H9 (cell line): ENCODE measurements around the gene ACP3. TPM values are rescaled to one million over a fixed set of nuclear protein-coding genes. Genes with fewer than 3 reads are reported as not detected.

Experiments
- DNase-seq: peaks from one replicate; pipeline ENCODE4 v3.0.0-alpha.2; 2017
- H2AFZ ChIP-seq: one replicate; pipeline ENCODE4 v1.6.1; 2013; ENCODE audit warnings: mild to moderate bottlenecking, low read length, control low read depth, moderate library complexity
- H2AK5ac ChIP-seq: 2 replicates; pipeline ENCODE4 v1.6.1; 2013; ENCODE audit warnings: low read length, control low read depth, mixed read lengths; ENCODE audit not compliant: insufficient read length
- H2BK120ac ChIP-seq: one replicate; pipeline ENCODE4 v1.6.1; 2013; ENCODE audit warnings: low read depth, mild to moderate bottlenecking, low read length, control low read depth, inconsistent platforms; ENCODE audit not compliant: poor library complexity, severe bottlenecking
- H2BK12ac ChIP-seq: 2 replicates; pipeline ENCODE4 v1.6.1; 2013; ENCODE audit warnings: low read length, control low read depth, mixed read lengths, low read depth; ENCODE audit not compliant: insufficient read length
- H2BK15ac ChIP-seq: 2 replicates; pipeline ENCODE4 v1.6.1; 2013; ENCODE audit warnings: low read depth, low read length, control low read depth
- H2BK20ac ChIP-seq: one replicate; pipeline ENCODE4 v1.6.1; 2013; ENCODE audit warnings: low read depth, mild to moderate bottlenecking, low read length, control low read depth, inconsistent platforms; ENCODE audit not compliant: poor library complexity, severe bottlenecking
- H2BK5ac ChIP-seq: 2 replicates; pipeline ENCODE4 v1.6.1; 2013; ENCODE audit warnings: low read length, control low read depth, mixed read lengths; ENCODE audit not compliant: insufficient read length
- H3K14ac ChIP-seq: 2 replicates; pipeline ENCODE4 v1.6.1; 2013; ENCODE audit warnings: low read length, control low read depth; ENCODE audit not compliant: insufficient read depth
- H3K18ac ChIP-seq: 2 replicates; pipeline ENCODE4 v1.6.1; 2013; ENCODE audit warnings: low read depth, mild to moderate bottlenecking, mixed read lengths, low read length, control low read depth; ENCODE audit not compliant: insufficient read length
- H3K23ac ChIP-seq: 2 replicates; pipeline ENCODE4 v1.6.1; 2013; ENCODE audit warnings: low read length, control low read depth, mixed read lengths, low read depth; ENCODE audit not compliant: insufficient read length
- H3K23me2 ChIP-seq: 2 replicates; pipeline ENCODE4 v1.6.1; 2013; ENCODE audit warnings: low read depth, mild to moderate bottlenecking, mixed read lengths, low read length, control low read depth; ENCODE audit not compliant: insufficient read length, poor library complexity, severe bottlenecking
- H3K27ac ChIP-seq: 2 replicates; pipeline ENCODE4 v1.5.1; 2013; ENCODE audit warnings: low read length, control low read depth, mixed read lengths, low read depth; ENCODE audit not compliant: insufficient read length
- H3K27me3 ChIP-seq: 2 replicates; pipeline ENCODE4 v1.6.1; 2013; ENCODE audit warnings: low read length, control low read depth, inconsistent platforms; ENCODE audit not compliant: insufficient read depth
- H3K4ac ChIP-seq: 2 replicates; pipeline ENCODE4 v1.6.1; 2013; ENCODE audit warnings: low read depth, mild to moderate bottlenecking, control low read depth, inconsistent platforms, low read length, moderate library complexity
- H3K4me1 ChIP-seq: 2 replicates; pipeline ENCODE4 v1.6.1; 2013; ENCODE audit warnings: low read length, control low read depth, inconsistent platforms; ENCODE audit not compliant: insufficient read depth
- H3K4me2 ChIP-seq: 2 replicates; pipeline ENCODE4 v1.6.1; 2013; ENCODE audit warnings: low read length, control low read depth, mixed read lengths; ENCODE audit not compliant: insufficient read length, insufficient read depth
- H3K56ac ChIP-seq: 2 replicates; pipeline ENCODE4 v1.6.1; 2013; ENCODE audit warnings: low read depth, mild to moderate bottlenecking, mixed read lengths, low read length, control low read depth; ENCODE audit not compliant: insufficient read length
- H3K79me1 ChIP-seq: 2 replicates; pipeline ENCODE4 v1.6.1; 2013; ENCODE audit warnings: low read depth, mild to moderate bottlenecking, moderate library complexity, low read length, control low read depth, inconsistent platforms; ENCODE audit not compliant: insufficient read depth, poor library complexity, severe bottlenecking
- H3K79me2 ChIP-seq: 2 replicates; pipeline ENCODE4 v1.6.1; 2013; ENCODE audit warnings: low read length, control low read depth, inconsistent platforms; ENCODE audit not compliant: insufficient read depth
- H3K9ac ChIP-seq: 2 replicates; pipeline ENCODE4 v1.6.1; 2013; ENCODE audit warnings: low read length, control low read depth, mixed read lengths; ENCODE audit not compliant: insufficient read length; ENCODE audit errors: extremely low read depth
- H3K9me3 ChIP-seq: one replicate; pipeline ENCODE4 v1.6.1; 2013; ENCODE audit warnings: low read depth, low read length, inconsistent platforms; ENCODE audit not compliant: control insufficient read depth
- H3T11ph ChIP-seq: one replicate; pipeline ENCODE4 v1.6.1; 2013; ENCODE audit warnings: mild to moderate bottlenecking, low read length, control low read depth, inconsistent platforms
- H4K20me1 ChIP-seq: one replicate; pipeline ENCODE4 v1.6.1; 2013; ENCODE audit not compliant: control insufficient read depth, insufficient read length, insufficient read depth
- H4K5ac ChIP-seq: 2 replicates; pipeline ENCODE4 v1.6.1; 2013; ENCODE audit warnings: low read depth, mild to moderate bottlenecking, mixed read lengths, low read length, control low read depth; ENCODE audit not compliant: insufficient read length
- H4K8ac ChIP-seq: replicated peaks from 2 replicates; pipeline ENCODE4 v1.6.1; 2013; ENCODE audit warnings: low read length, control low read depth, mixed read lengths, low read depth; ENCODE audit not compliant: insufficient read length
- H4K91ac ChIP-seq: 2 replicates; pipeline ENCODE4 v1.6.1; 2013; ENCODE audit warnings: low read depth, mild to moderate bottlenecking, moderate library complexity, mixed read lengths, low read length, control low read depth; ENCODE audit not compliant: insufficient read length
- H3K27ac Mint-ChIP-seq, 3 experiments: 2 replicates in 2 of 3; 3 replicates in 1 of 3; pipeline ENCODE4 v1.8.0; 2020 to 2021; ENCODE audit warnings: mixed read lengths in 3 of 3, mild to moderate bottlenecking in 1 of 3, moderate library complexity in 1 of 3
- H3K27me3 Mint-ChIP-seq: 2 replicates; pipeline ENCODE4 v1.8.0; 2021; ENCODE audit warnings: low read depth, mild to moderate bottlenecking, moderate library complexity, mixed read lengths
- H3K36me3 Mint-ChIP-seq, 3 experiments: 2 replicates in 2 of 3; 3 replicates in 1 of 3; pipeline ENCODE4 v1.8.0; 2020 to 2021; ENCODE audit warnings: low read depth in 3 of 3, mixed read lengths in 3 of 3; ENCODE audit not compliant: insufficient read depth in 1 of 3
- H3K4me1 Mint-ChIP-seq, 2 experiments: 2 replicates each; pipeline ENCODE4 v1.8.0; 2020; ENCODE audit warnings: mixed read lengths in 2 of 2
- H3K4me3 Mint-ChIP-seq, 2 experiments: 2 replicates in 1 of 2; 3 replicates in 1 of 2; pipeline ENCODE4 v1.8.0; 2020 to 2021; ENCODE audit warnings: mild to moderate bottlenecking in 2 of 2, mixed read lengths in 2 of 2, moderate library complexity in 1 of 2
- H3K9me3 Mint-ChIP-seq, 2 experiments: 2 replicates in 1 of 2; 3 replicates in 1 of 2; pipeline ENCODE4 v1.8.0; 2020; ENCODE audit warnings: mild to moderate bottlenecking in 2 of 2, mixed read lengths in 2 of 2, moderate library complexity in 1 of 2
- CTCF ChIP-seq: fragments of 200-600 bp; sonication (generic); conservative IDR thresholded peaks from 3 replicates; pipeline ENCODE4 v1.8.0; 2021; ENCODE audit warnings: antibody characterized with exemption, mild to moderate bottlenecking
- WGBS: extraction: QIAGEN DNeasy Blood & Tissue Kit; methylation state at CpG from one replicate; pipeline ENCODE4 v1.1.7; 2013; ENCODE audit warnings: missing lambda C conversion rate, low lambda C conversion rate, mixed read lengths; ENCODE audit not compliant: insufficient read length; ENCODE audit errors: extremely low coverage; 5-methylcytosine and 5-hydroxymethylcytosine counted together
- total RNA-seq: library from RNA; stranded (reverse); gene quantifications from 2 replicates; pipeline ENCODE4 v1.2.1, GENCODE V29; 2021

ACP3 gene
- total RNA-seq, 1 experiment from 2014 or later: 0.17 TPM

- no peak overlapping the region for H4K8ac ChIP-seq
- H3K4me2 ChIP-seq: no peak overlapping the region
- Mint-ChIP-seq H3K27me3 (no peaks in the 10 kb centered on the region), H3K9me3 (peaks cover 17 to 22% of the 10 kb centered on the region in 2 experiments), H3K27ac (no peak overlapping the region), H3K36me3 (peaks cover 10 to 18% (median 13%) of the 10 kb centered on the region in 3 experiments), H3K4me3 (no peak overlapping the region), H3K4me1 (peaks cover 6 to 13% of the 10 kb centered on the region in 2 experiments; a peak in 3 of 4 replicates)
- H3K79me2 ChIP-seq: no peaks in the 10 kb centered on the region
- H2BK120ac ChIP-seq: no peak overlapping the region
- H2BK5ac ChIP-seq: no peak overlapping the region
- no peak overlapping the region for H2BK12ac ChIP-seq
- no peak overlapping the region for H3T11ph ChIP-seq
- H3K9ac ChIP-seq: no peak overlapping the region
- no peak overlapping the region for H3K14ac ChIP-seq
- no peak overlapping the region for H2AFZ ChIP-seq
- H3K9me3 ChIP-seq: no peaks in the 10 kb centered on the region
- no peak overlapping the region for H3K23ac ChIP-seq
- H4K91ac ChIP-seq: no peak overlapping the region
- no peak for TF ChIP-seq CTCF
- no peak overlapping the region for H3K4ac ChIP-seq
- H4K5ac ChIP-seq: no peak overlapping the region
- H3K4me1 ChIP-seq: no peaks in the 10 kb centered on the region
- no peaks in the 10 kb centered on the region for H3K23me2 ChIP-seq
- DNase-seq: no peak
- no peaks in the 10 kb centered on the region for H4K20me1 ChIP-seq
- no peak overlapping the region for H2AK5ac ChIP-seq
- H3K18ac ChIP-seq: no peak overlapping the region
- no peak overlapping the region for H2BK15ac ChIP-seq
- H3K27me3 ChIP-seq: no peaks in the 10 kb centered on the region
- WGBS: no CpG with 5 or more reads among the region's 5 CpGs
- no peak overlapping the region for H3K27ac ChIP-seq
- H2BK20ac ChIP-seq: no peak overlapping the region
- no peaks in the 10 kb centered on the region for H3K79me1 ChIP-seq
- no peak overlapping the region for H3K56ac ChIP-seq
These were observed 40.8 kb upstream of the ACP3 start for GRCh38 chr3:132276228-132276906.
